Cardiac muscle cell (in vitro differentiated cells and primary cell): Measurements from ENCODE around the gene RIMOC1. TPM values are rescaled to one million over a fixed set of nuclear protein-coding genes. Genes with fewer than 3 reads are reported as not detected.

Experiments
- DNase-seq, 2 donors: peaks; one replicate each; pipeline versions ENCODE4 v3.0.0 to v3.0.0-alpha.2; 2010 to 2017; ENCODE audit warnings: low read depth in 1 of 2, low spot score in 1 of 2
- H3K27ac ChIP-seq: fragments of 200-600 bp; sonication (generic); 2 replicates; pipeline ENCODE4 v1.5.1; 2016
- H3K27me3 ChIP-seq: fragments of 200-600 bp; sonication (generic); 2 replicates; pipeline ENCODE4 v1.6.0; 2016; ENCODE audit warnings: control low read depth
- H3K36me3 ChIP-seq: fragments of 200-600 bp; sonication (generic); 2 replicates; pipeline ENCODE4 v1.5.1; 2016; ENCODE audit warnings: control low read depth
- H3K4me1 ChIP-seq: fragments of 200-600 bp; sonication (generic); 2 replicates; pipeline ENCODE4 v1.8.1; 2017; ENCODE audit warnings: low read depth, mild to moderate bottlenecking, mixed run types
- H3K4me3 ChIP-seq: fragments of 200-600 bp; sonication (generic); 2 replicates; pipeline ENCODE4 v1.5.1; 2016; ENCODE audit warnings: mild to moderate bottlenecking
- H3K9me3 ChIP-seq: fragments of 200-600 bp; sonication (generic); 2 replicates; pipeline ENCODE4 v1.5.1; 2017; ENCODE audit warnings: low read depth, mild to moderate bottlenecking, control low read depth
- polyA plus RNA-seq: library from polyadenylated mRNA; unstranded; fragments of >200 nt; fragmentation: Nextera tagmentation; extraction: Ambion mirVana; gene quantifications from 2 replicates; pipeline ENCODE4 v1.2.1, GENCODE V29; 2016
- total RNA-seq: library from RNA; depleted of rRNA; stranded (reverse); fragments of >200 nt; gene quantifications from 2 replicates; pipeline ENCODE4 v1.2.3, GENCODE V29; 2016
- TF ChIP-seq, protein P1 (sequence below): IDR thresholded peaks from 2 replicates; pipeline ENCODE4 v1.5.1; 2012; ENCODE audit warnings: low read depth, mild to moderate bottlenecking, low read length

RIMOC1 gene
- total and polyA plus RNA-seq, 2 experiments from 2014 or later, result 12.0 to 13.4 TPM

DNA sequence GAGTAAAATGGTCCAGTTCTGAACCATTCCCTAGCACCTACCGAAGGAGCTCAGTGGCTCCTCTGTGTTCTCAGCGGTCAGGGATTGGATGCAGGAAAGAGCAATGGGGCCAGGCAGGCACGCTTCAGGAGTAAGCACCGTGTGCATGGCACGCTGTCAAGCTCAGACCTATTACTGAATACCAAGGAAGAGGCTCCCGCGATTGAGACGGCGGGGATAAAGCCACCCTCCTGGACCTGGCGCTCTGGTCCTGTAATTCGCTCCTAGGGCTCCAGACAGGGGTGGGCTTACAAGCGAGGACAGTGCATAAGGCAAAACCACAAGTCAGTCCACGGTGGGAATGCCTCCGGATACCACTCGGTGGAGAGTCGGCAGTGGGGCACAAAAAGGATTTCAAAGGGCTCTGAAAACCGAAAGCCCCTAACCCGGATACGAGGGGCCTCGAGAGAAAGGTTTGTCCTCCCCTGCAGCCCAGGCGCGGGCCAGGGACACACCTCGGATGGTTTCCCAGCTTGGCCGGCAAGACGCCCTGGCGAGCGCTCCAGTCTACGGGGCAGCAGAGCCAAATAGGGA, 34.9 kb upstream of the RIMOC1 start:
- no peaks in the 10 kb centered on the region for H3K4me1 ChIP-seq
- H3K9me3 ChIP-seq, result no peaks in the 10 kb centered on the region
- no peaks in the 10 kb centered on the region for H3K36me3 ChIP-seq
- peak overlapping the region; percentile 78 for H3K4me3 ChIP-seq
- DNase-seq, result peak in 1 of 2 donors; percentile 43
- TF ChIP-seq, protein P1, sequence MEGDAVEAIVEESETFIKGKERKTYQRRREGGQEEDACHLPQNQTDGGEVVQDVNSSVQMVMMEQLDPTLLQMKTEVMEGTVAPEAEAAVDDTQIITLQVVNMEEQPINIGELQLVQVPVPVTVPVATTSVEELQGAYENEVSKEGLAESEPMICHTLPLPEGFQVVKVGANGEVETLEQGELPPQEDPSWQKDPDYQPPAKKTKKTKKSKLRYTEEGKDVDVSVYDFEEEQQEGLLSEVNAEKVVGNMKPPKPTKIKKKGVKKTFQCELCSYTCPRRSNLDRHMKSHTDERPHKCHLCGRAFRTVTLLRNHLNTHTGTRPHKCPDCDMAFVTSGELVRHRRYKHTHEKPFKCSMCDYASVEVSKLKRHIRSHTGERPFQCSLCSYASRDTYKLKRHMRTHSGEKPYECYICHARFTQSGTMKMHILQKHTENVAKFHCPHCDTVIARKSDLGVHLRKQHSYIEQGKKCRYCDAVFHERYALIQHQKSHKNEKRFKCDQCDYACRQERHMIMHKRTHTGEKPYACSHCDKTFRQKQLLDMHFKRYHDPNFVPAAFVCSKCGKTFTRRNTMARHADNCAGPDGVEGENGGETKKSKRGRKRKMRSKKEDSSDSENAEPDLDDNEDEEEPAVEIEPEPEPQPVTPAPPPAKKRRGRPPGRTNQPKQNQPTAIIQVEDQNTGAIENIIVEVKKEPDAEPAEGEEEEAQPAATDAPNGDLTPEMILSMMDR, result no peak
- H3K27me3 ChIP-seq, result no peaks in the 10 kb centered on the region
- H3K27ac ChIP-seq, result no peak overlapping the region

DNA sequence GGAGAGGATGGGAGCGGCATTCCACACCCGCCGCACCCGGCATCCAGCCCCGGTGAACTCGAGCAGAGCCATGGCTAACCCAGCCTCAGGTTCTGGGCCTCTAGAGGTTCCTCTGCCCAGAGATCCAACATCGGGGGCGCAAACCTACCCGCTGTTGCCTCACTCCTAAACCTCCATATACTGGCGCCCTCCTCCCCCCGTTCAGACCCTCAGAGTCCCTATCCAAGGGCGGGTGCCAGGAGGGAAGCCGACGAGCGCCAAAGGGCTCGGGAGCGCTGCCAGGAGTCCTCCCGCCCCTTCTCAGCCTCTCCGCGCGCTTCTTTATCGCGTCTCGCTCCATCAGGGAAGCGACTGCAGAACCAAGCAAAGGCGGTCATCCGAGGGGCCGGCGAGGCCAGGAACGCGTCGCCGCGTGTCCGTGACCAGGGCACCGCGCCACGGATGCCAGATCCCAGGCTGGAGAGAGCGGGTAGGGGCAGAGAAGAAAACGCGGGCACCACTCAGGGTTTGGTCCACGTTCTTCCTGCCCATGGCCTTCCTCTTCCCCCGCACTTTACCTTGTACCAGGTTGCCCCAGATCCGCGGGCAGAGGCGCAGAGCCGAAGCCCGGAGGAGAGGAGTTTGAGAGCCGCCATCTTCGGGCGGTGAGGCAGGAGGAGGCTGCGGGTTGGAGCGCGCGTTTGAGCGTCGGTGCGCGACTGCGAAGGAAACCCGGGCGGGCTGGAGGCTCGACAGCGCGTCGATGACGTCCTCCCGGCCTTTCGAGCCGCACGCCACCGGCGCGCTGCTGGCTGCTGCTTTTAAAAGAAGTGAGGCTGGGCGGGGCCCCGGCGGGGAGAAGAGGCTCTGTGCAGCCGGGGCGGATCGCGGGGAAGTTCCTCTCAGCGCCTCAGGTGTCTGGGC, 34.2 kb upstream of the RIMOC1 start, which contains the start of gene OXCT1:
OXCT1 (minus strand) TSS at position 702 of the 903 bp plus-strand sequence; CDS start at position 635, 67 bp downstream.
- peak; percentile 88 to 90 for DNase-seq
- no peaks in the 10 kb centered on the region for H3K4me1 ChIP-seq
- no peaks in the 10 kb centered on the region for H3K36me3 ChIP-seq
- TF ChIP-seq, protein P1, result no peak
- H3K27me3 ChIP-seq, result no peaks in the 10 kb centered on the region
- peak within 1 kb of the TSS; percentile 78 for H3K4me3 ChIP-seq
- H3K27ac ChIP-seq, result peak within 1 kb of the TSS; percentile 49
- H3K9me3 ChIP-seq, result no peaks in the 10 kb centered on the region

DNA sequence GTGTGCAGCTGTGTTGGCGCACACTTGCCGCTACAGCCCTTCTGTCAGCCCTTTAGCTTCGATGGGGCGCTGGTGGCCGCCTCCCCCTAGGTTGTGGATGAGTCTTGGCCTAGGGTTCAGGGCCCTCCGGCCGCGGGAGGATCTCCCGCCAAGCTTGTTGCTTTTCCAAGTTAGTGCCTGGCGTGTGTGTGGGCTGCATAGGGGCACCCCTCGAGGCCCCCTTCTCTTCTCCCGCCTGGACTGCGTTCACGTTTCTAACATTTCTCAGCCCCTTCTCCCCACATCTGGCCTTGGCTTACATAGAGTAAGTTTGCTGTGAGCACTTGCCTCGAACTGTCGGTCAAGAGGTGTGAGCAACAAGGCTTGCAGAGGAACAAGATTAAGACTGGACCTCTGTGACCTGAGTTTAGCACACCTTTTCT, 33.5 kb upstream of the RIMOC1 start:
- Histone ChIP-seq H3K9me3 (no peaks in the 10 kb centered on the region), H3K27ac (no peak overlapping the region), H3K36me3 (no peaks in the 10 kb centered on the region), H3K4me1 (no peaks in the 10 kb centered on the region), H3K27me3 (no peaks in the 10 kb centered on the region), H3K4me3 (peak overlapping the region; percentile 78)
- DNase-seq, result no peak
- TF ChIP-seq, protein P1, result no peak

DNA sequence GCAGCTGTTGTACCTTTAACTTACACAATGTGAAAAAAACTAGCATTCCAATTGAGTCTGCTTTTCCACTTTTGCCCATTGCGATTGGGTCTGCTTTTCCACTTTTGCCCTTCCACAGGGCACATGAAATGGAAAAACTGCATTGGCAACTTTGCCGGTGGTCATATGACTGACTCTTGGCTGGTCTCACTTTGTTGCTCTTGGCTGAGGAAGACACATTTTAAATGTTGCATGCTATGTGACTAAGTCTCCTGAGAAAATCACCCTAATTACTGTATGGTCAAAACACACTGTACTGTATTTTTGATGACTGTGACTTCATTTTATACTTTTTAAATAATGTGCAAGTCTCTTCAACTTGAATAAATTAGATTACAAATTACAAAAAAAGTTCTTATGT, 32.3 kb upstream of the RIMOC1 start:
- no peak overlapping the region for H3K4me3 ChIP-seq

DNA sequence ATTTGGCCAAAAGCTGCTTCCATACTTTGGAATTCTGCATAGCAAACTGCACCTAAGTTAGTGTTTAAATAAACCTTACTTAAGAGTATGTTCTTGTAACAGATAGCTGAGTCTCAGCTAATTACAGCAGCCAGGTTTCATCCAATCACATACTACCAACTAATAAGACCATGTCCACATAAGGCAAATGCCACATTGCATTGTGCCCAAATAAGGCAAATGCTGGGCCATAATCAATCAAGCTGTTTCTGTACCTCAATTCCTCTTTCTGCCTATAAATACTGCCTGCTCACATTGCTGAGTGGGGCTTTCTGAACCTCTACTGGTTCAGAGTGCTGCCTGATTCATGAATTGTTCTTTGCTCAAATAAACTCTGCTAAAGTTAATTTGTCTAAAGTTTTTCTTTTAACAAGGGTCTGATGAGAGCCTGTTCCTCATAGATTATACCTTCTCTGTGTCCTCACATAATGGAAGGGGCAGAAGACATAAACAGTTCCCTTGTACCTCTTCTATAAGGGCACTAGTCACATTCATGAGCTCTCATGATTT, 29.6 kb upstream of the RIMOC1 start:
- Histone ChIP-seq H3K4me3 (no peak overlapping the region), H3K27ac (no peak overlapping the region), H3K36me3 (no peaks in the 10 kb centered on the region), H3K9me3 (no peaks in the 10 kb centered on the region), H3K4me1 (no peaks in the 10 kb centered on the region), H3K27me3 (no peaks in the 10 kb centered on the region)
- TF ChIP-seq, protein P1, result no peak
- DNase-seq, result no peak

More for the DNA sequence above, 32.3 kb upstream of the RIMOC1 start:
- Histone ChIP-seq H3K36me3 (no peaks in the 10 kb centered on the region), H3K27ac (no peak overlapping the region), H3K9me3 (no peaks in the 10 kb centered on the region), H3K27me3 (no peaks in the 10 kb centered on the region), H3K4me1 (no peaks in the 10 kb centered on the region)
- DNase-seq, result peak in 1 of 2 donors; percentile 52
- TF ChIP-seq, protein P1, result no peak
